Activated CD8-positive, alpha-beta memory T cell treated with anti-CD3 and anti-CD28 coated beads for 1 hour (primary cell): ENCODE results near the gene SIK3.

Experiments used
- DNase-seq, 2 donors: peaks; one replicate each; pipeline ENCODE4 v3.0.0-alpha.2; 2020; ENCODE audit warnings: low read depth in 1 of 2; ENCODE audit errors: extremely low read depth in 1 of 2

SIK3 gene

DNA sequence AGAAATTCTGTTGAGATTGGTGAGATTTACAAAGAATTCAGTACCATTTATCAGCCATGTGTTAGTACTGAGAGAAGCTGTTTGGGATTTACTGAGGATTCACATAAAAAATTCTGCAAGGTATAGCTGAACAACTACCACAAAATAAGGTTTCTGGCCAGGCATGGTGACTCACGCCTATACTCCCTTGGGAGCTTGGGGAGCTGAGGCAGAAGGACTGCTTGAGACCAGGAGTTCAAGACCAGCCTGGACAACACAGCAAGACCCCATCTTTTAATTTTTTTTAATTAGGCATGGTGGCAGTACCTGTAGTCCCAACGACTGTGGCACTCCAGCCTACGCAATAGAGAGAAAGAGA lies 86.7 kb downstream of the SIK3 start:
- DNase-seq = no peak

DNA sequence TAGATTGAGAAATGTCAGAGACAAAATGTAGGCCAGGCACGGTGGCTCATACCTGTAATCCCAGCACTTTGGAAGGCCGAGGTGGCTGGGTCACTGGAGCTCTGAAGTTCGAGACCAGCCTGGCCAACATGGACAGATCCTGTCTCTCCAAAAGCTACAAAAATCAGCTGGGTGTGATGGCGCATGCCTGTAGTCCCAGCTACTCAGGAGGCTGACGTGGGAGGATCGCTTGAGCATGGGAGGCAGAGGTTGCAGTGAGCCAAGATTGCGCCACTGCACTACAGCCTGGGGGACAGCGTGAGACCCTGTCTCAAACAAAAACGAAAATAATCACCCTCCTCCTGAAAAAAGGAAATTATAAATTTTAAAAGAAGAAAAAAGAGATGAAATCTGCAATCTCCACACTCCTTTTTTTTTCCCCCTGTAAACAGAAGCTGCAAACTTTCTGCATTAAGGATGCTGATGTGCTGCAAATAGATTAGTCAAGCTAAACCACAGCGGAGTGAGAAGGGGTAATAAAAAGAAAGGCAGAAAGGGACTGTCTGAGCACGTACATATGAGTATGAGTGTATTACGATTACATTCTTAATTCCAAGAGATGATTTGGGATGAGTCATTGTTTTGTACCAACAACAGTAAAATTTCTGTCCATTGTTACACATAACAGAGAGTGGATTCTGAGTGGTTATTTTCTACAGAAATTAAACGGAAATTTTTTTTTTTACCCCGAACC lies 87.3 kb downstream of the SIK3 start:
- DNase-seq = no peak

DNA sequence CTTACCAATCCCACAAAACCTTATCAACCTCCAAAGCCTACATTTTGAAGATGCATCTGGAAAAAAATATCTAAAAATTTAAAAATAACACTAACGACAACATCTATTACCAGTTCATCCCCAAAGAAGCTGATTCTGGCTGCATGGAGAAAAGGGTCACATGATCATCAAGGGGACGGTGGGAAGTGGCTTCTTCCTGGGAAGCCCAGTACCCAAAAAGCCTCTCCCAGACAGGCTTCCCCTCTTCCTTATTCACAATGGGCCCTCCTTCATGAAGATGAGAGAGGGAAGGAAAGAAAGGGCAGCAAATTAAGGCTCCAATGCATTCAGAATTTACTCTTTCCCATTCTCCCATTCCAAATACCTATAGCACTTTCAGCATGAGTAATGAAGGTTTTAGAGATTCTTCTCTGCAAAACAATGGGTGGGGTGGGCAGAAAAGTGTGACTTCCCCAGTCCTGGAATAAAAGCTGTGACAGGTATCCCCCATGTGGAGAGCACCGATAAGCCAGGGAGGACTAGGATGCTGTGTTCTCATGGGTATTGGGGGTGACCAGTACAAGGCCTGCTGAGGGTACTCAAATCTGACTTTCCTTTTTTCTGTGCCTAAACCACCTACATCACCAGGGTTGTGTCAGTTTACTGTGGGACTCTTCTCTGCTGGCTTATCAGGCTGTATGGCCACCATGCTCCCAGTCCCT lies 88.2 kb downstream of the SIK3 start:
- no peak for DNase-seq

DNA sequence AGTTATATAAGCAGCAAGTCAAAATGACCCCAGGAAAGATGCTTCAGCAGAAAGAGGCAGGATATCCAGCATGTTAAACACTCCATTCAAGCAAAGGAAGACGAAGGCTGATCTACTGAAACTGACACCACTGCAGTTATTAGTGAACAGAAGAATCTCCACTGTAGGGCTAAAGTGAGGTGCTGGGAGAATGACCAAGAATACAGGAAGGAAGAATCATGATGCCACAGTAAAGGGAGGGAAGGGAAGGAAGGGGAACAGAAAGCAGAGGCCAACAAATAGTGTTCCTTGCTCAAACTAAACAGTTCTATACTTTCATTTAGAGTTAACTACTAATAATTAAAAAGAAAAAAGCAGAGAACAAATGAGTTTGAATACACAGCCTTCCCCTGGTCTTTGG lies 92.5 kb downstream of the SIK3 start:
- DNase-seq = no peak

DNA sequence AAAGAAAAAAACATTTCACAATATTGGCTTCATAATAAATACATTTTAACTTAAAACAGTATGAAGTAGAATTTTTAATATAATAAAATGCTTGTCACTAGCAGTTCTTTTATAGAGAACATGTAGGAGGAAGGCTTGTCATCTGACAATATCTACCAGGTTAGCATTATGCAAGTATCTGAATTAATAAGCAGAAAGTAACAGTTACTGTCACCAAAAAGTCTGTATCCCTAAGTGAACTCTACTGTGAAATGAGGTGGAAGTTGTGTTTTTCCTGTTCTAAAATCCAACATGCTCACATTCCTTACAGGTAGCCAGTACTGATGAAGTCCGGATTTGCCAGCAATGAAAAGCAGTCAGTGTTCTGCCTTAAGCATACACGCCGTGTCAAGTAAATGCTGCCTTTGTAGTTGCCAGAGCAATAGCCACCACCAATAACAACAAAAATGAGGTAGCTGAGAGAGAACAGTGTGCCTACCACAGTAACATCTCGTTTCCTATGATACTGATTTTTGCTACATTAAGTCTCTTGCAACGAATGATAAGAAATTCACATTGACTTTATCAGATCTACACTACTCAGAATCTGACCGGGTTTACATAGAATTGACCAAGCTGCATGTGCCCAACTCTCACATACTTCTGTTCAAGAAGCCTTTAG lies 95.5 kb downstream of the SIK3 start:
- DNase-seq = no peak

DNA sequence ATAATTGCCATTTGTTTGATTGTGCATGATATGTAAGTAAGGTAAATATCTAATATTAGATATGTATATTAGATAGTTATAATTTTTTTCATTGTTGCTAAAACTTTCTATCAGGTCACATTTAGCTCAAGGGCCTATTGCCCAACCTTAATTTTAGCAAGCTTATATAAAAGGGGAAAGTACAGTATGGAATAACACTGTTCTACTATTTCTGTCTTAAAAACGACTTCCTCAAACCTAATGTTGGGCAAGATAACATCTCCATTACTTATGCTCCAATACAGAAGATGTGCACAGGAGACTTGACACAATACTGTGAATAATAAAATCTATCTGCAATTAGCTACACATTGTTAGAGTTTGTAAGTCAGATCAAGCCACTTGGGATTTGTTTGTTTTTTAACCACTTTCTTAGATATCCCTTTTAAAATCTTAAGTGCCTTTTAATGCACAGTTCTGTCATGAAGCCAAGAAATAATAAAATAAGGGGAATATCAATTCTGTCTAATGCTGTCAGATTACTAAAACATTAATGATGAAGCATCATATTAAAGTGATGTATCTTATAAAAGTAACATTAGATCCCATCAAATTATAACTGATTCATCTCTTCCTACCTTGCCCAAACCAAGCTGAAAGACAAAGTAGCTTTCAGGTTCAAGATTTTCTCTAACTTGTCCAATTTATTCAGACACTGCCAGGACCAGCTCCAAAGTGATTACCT lies 98.1 kb downstream of the SIK3 start:
- DNase-seq = no peak

DNA sequence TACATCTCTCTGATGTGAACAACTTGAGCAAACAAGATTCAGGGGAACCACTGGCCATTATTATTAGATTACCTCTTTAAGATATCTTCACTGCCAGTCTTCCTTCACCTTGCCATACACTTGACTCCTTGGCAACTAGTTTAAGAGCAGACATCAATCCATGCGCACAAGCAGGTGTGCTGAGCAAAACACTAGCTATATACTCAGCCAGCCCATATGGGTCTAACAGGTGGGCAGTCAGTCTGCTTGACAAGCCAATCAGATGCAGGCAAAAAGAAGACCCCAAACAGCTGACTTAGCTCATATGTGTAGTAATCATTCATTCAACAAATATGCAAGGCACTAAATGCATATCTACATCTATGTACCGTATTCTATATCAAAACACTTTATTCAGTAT lies 101.2 kb downstream of the SIK3 start:
- no peak for DNase-seq

DNA sequence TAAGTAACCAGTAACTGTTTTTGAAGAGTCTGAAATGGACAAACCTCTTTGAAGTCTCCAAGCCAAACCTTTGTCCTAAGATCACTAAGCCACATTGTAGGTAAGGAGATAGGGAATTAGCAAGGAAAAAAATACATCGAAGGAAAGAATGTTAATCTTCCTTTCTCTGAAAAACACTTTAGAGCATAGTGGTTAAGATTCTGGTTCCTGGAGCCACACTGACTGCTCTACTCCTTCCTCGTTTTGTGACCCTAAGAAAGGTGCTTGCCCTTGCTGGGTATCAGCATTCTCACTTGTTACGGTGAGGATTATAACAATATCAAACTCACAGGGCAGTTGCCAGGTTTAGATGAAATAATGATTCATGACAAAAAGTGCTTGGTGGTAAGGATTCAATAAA lies 104.0 kb downstream of the SIK3 start:
- no peak for DNase-seq

DNA sequence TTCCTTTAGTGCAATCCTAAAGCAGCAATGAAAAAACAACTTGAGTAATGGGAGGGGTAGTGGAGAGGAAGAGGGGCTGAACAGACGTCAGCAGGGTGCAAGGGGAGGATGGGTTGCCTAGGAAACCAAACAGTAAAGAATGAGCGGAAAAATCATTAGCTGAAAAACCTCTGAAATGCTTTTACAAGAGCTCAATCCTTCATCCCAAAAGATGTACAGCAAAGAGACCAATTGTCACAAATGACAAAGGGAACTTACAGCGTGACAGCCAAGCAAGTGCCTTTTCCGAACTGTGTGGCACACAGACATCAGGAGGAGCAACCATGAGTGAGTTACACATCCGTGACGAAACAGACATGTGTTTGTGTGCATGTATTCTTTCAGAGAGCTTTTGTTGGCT lies 104.6 kb downstream of the SIK3 start:
- peak in 1 of 2 donors; percentile 15 for DNase-seq

DNA sequence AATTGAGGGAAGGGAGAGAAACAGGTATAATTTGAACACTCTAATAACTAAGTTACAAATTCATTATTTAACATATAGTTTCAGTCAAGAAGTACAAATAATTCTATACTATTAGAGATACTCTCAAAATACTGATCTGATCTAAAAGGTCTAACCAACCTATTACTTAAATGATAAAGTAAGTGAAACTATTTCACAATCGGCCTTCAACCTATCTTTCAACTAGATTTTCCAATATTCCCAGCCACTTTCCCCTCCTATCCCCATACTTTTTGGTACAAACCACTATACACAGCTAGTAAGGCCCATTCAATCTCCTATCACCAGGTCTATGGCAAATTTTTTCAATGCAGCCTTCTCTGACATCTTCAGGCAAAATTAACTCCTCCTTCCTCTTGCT lies 106.7 kb downstream of the SIK3 start:
- no peak for DNase-seq

DNA sequence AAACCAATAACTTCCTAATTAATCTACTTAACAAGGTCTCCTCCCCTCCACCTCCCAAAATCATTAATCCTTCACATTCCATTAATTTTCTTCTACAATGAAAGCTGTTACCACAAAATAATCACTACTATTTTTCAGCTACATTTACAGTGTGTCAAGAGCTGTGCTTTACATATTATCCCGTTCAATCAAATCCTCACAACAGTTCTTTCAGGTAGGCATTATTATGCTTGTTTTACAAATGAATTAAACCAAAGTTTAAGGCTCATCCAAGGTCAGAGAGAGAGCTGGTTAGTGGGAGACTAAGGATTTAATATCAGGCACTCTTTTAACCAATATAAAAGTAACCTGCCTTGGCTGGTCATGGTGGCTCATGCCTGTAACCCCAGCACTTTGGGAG lies 107.4 kb downstream of the SIK3 start:
- DNase-seq = no peak

DNA sequence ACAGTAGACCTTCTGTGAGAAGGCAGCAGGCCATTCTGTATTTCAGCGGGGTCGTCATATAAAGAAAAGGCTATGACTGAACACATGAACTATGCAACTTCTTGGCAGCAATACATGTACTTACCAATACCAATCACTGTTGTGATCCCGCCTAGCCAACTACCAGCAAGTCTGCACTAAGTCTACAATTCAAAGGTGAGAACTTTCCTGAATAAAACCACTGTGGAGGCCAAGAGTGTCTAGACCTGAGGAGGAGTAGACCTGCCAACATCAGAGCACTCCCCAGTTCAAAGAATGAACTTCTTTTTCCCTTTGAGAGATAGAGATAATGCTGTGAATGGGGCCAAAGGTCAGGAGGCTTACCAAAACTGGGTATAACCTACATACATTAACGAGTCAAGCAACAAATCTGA lies 108.2 kb downstream of the SIK3 start:
- DNase-seq = no peak

DNA sequence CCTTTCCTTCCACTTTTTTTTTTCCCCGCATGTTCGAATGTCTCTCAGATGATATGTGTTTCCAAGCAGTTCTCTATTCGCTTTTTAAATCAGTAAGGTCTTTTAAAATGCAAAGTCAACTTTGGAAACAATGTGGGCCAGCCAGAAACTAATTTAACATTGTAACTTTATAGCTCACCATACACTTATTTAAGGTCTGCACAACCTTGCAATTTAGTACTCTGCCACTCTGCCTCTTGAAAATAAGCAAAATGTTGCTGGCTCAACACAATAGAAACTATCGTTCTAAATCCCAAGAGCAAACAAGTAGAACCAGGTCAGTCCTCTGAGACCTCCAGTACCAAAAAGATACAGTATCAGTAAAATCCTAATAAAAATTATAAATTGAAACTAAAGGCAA lies 109.0 kb downstream of the SIK3 start:
- DNase-seq = no peak

DNA sequence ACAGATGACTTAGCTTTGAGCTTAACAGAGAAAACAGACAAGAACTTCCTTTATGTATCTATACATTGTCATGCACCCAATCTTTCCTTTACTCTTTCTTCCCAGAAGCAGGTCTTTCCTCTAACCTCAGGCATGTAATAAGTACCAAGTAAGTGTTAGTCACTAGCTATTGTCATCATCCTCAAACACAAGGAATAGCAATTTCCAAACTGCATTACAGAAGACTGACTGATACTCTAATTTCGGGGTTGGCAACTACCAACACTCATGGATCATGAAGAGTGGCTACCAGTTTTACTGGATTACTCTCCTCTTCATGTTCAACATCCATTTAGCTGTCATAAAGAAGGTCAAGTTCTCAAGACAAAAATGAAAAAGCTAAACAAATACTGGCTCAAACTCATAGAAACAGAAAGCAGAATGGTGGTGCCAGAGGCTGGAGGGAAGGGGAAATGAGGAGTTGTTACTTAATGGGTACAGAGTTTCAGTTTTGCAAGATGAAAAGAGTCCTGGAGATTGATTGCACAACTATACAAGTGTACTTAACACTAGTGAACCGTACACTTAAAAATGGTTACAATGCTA lies 111.6 kb downstream of the SIK3 start:
- no peak for DNase-seq

DNA sequence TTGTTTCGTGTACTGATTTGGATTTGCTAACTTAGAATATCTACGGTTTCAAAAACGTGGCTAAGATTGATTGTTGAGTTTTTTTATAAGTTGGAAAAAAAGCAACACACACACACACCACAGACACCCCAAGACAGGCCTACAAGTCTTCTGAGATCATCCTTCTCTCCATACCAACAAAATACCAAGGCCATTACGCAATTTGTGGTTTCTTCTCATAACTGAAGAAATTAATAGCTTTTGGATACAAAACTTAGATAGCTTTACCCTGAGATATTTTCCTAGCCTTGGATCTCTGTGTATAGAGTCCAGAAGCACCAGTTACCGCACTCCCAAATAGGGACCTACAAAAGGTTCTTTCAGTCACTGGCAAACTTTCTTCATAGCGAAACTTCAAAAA lies 113.6 kb downstream of the SIK3 start:
- no peak for DNase-seq

DNA sequence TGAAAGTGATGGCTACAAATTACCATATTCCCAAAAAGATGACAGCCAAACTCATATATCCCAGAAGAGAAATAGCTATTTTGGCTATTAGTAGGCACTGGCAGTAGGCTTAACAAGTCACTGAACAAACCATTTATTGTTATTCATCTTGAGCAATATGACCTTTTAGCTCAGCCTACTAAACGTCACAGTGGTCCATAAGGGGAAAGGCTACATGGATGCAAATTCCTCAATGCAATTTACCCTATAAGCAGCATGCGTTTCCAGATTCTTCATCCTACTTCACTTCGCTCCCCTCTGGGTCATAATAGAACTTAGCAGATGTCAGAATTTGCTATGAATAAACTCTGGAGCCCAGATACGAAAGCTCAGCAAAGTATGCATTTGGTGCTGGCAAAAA lies 114.0 kb downstream of the SIK3 start:
- no peak for DNase-seq

DNA sequence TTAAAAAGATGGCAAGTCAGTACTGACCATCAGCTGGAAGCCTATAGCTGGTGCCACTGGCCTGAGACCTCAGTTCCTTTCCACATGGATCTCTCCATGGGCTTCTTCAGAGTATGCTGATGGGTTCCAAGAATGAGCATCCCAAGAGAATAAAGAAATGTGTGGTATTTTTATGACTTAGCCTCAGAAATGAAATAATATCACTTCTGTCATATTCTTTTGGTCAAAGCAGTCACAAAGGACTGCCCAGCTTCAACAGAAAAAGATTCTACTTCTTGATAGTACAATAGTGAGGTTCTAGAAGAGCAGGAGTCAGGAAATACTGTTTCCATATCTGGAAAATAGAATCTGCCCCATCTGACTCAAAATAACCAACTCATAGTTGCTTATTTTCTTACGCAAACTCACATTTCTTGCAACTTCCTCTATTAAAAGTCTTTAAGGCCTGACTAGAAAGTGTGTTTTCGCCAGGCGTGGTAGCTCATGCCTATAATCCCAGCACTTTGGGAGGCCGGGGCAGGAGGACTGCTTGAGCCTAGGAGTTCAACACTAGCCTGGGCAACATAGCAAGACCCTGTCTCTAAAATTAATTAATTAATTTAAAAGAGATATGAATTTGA lies 116.9 kb downstream of the SIK3 start:
- no peak for DNase-seq

DNA sequence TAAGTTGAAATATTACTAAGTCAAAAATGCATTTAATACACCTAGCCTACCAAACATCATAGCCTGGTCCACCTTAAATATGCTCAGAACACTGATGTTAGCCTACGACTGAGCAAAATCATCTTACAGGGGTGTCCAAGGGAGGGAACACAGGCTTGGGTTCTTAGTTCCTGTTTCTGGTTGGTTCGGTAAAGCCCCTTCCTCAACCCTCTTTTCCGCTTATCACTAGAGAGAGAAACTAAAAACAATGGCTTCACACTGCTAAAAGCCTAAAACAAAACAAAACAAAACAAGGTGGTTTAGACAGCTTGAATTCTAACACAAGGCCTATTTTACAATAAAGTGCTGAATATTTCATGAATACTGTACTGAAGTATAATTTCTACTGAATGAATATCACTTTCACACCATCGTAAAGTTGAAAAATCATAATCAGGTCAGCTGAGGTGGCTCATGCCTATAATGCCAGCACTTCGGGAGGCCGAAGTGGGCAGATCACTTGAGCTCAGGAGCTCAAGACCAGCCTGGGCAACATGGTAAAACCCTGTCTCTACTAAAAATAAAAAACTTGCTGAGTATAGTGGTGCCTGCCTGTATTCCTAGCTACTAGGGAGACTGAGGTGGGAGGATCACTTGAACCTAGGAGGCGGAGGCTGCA lies 118.0 kb downstream of the SIK3 start:
- DNase-seq = no peak

DNA sequence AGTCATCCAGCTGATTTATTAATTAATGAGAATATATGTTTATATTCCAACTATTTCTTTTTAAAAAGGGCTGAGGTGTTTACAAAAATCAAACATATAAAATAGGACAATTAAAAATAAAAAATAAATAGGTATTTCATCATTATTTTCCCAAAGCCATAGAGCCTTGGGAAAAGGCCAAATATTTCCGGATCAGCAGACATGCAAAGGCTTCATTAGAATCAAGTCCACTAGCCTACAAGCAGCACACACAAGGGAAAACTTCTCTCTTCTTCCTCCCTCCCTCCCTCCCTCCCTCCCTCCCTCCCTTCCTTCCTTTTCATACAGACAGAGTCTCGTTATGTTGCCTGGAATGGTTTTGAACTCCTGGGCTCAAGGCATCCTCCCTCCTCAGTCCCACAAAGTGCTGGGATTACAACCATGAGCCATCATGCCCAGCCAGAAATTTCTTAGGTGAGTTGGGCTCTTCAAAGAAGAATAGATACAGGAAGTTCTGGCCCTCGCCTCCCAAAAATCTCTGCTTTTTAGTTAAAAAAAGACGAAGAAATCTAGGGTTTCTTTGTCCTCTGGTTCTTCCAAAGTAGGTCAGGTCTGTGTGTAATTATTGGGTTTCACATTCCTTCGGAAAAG lies 121.2 kb downstream of the SIK3 start:
- DNase-seq = no peak

DNA sequence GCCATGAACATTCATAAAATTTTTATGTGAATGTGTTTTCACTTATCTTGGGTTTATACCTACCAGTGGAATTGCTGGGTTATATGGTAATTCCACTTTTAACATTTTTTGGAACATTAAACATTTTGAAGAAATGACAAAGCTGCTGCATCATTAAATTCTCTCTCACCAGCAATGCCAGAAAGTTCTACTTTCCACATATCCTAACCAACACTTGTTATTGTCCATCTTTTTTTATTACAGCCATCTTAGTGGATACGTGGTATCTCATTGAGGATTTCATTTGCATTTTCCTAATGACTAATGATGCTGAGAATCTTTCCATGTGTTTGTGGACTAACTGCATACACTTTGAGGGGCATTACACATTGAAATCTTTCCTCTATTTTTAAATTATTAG lies 122.6 kb downstream of the SIK3 start:
- no peak for DNase-seq
